GM23338 (cell line): ENCODE results near the gene ZBTB7C. TPM values are rescaled to one million over a fixed set of nuclear protein-coding genes. Genes with fewer than 3 reads are reported as not detected.

Experiments used
- ATAC-seq: fragments of 200-7000 bp; cut with Tn5 transposase; 3 replicates; pipeline ENCODE4 v1.9.1; 2020
- DNase-seq: peaks from one replicate; pipeline ENCODE4 v3.0.0-alpha.2; 2015; ENCODE audit warnings: low spot score
- H2AFZ ChIP-seq: fragments of 200-600 bp; sonication (generic); 2 replicates; pipeline ENCODE4 v1.8.0; 2016; ENCODE audit warnings: antibody characterized with exemption, mild to moderate bottlenecking, moderate library complexity
- H3F3A ChIP-seq: fragments of 200-600 bp; sonication (generic); replicated peaks from 2 replicates; pipeline ENCODE4 v1.8.0; 2017; ENCODE audit warnings: antibody characterized with exemption, mixed run types, low read depth
- H3K27ac ChIP-seq: fragments of 200-600 bp; sonication (generic); 2 replicates; pipeline ENCODE4 v1.6.1; 2016; ENCODE audit warnings: low read depth
- H3K27me3 ChIP-seq: fragments of 200-600 bp; sonication (generic); 2 replicates; pipeline ENCODE4 v1.8.0; 2016; ENCODE audit warnings: mild to moderate bottlenecking, mixed run types, moderate library complexity; ENCODE audit not compliant: insufficient read depth
- H3K36me3 ChIP-seq: fragments of 200-600 bp; sonication (generic); 2 replicates; pipeline ENCODE4 v1.8.0; 2016; ENCODE audit warnings: mild to moderate bottlenecking; ENCODE audit not compliant: insufficient read depth
- H3K4me1 ChIP-seq: fragments of 200-600 bp; sonication (generic); 2 replicates; pipeline ENCODE4 v1.8.0; 2016; ENCODE audit warnings: mild to moderate bottlenecking, moderate library complexity; ENCODE audit not compliant: insufficient read depth
- H3K4me2 ChIP-seq: fragments of 200-600 bp; sonication (generic); 2 replicates; pipeline ENCODE4 v1.7.1; 2017; ENCODE audit warnings: mixed run types
- H3K4me3 ChIP-seq: fragments of 200-600 bp; sonication (generic); 2 replicates; pipeline ENCODE4 v1.6.1; 2016; ENCODE audit warnings: mixed run types
- H3K79me2 ChIP-seq: fragments of 200-600 bp; sonication (generic); replicated peaks from 2 replicates; pipeline ENCODE4 v1.8.0; 2017; ENCODE audit warnings: mild to moderate bottlenecking; ENCODE audit not compliant: insufficient read depth
- H3K9me2 ChIP-seq: fragments of 200-600 bp; sonication (generic); 2 replicates; pipeline ENCODE4 v1.8.0; 2017; ENCODE audit not compliant: insufficient read depth
- H4K20me1 ChIP-seq: fragments of 200-600 bp; sonication (generic); replicated peaks from 2 replicates; pipeline ENCODE4 v1.8.0; 2017; ENCODE audit warnings: mild to moderate bottlenecking; ENCODE audit not compliant: insufficient read depth
- H3K27ac Mint-ChIP-seq: 2 replicates; pipeline ENCODE4 v1.8.0; 2020; ENCODE audit warnings: inconsistent platforms, mild to moderate bottlenecking, moderate library complexity, mixed read lengths
- H3K27me3 Mint-ChIP-seq: 3 replicates; pipeline ENCODE4 v1.8.0; 2022; ENCODE audit warnings: low read depth, mild to moderate bottlenecking, moderate library complexity, mixed read lengths, inconsistent platforms; ENCODE audit not compliant: insufficient read depth, poor library complexity
- H3K36me3 Mint-ChIP-seq: 3 replicates; pipeline ENCODE4 v1.8.0; 2021; ENCODE audit warnings: low read depth, mild to moderate bottlenecking, inconsistent platforms, moderate library complexity, mixed read lengths
- H3K4me1 Mint-ChIP-seq: 3 replicates; pipeline ENCODE4 v1.8.0; 2020; ENCODE audit warnings: mild to moderate bottlenecking, inconsistent platforms, mixed read lengths
- H3K4me3 Mint-ChIP-seq: 3 replicates; pipeline ENCODE4 v1.8.0; 2021; ENCODE audit warnings: moderate library complexity, mild to moderate bottlenecking, inconsistent platforms, mixed read lengths
- H3K9me3 Mint-ChIP-seq: 3 replicates; pipeline ENCODE4 v1.8.0; 2020; ENCODE audit warnings: moderate library complexity, mild to moderate bottlenecking, inconsistent platforms, mixed read lengths
- CREB1 ChIP-seq: fragments of 250-450 bp; sonication (Bioruptor Pico); IDR thresholded peaks from 2 replicates; pipeline ENCODE4 v1.5.0; 2020; ENCODE audit warnings: low read depth, mild to moderate bottlenecking, moderate library complexity
- EZH2 ChIP-seq: fragments of 200-600 bp; sonication (generic); IDR thresholded peaks from one replicate; pipeline ENCODE4 v1.8.0; 2017; ENCODE audit warnings: antibody characterized with exemption, mild to moderate bottlenecking, low read depth; ENCODE audit not compliant: unreplicated experiment
- EZH2phosphoT487 ChIP-seq: fragments of 200-600 bp; sonication (generic); IDR thresholded peaks from one replicate; pipeline ENCODE4 v1.8.1; 2018; ENCODE audit warnings: antibody characterized with exemption; ENCODE audit not compliant: unreplicated experiment
- JUNB ChIP-seq: IDR thresholded peaks from one replicate; pipeline ENCODE4 v1.6.1; 2016; ENCODE audit warnings: antibody characterized with exemption; ENCODE audit not compliant: unreplicated experiment
- NANOG ChIP-seq: IDR thresholded peaks from 2 replicates; pipeline ENCODE4 v1.6.1; 2016; ENCODE audit warnings: antibody characterized with exemption, borderline replicate concordance
- POLR2AphosphoS5 ChIP-seq: IDR thresholded peaks from 2 replicates; pipeline ENCODE4 v1.6.1; 2016; ENCODE audit warnings: antibody characterized with exemption, low read depth
- STAT1 ChIP-seq: IDR thresholded peaks from one replicate; pipeline ENCODE4 v1.6.1; 2016; ENCODE audit warnings: antibody characterized with exemption; ENCODE audit not compliant: unreplicated experiment
- ZNF114 ChIP-seq: fragments of 250-450 bp; sonication (Bioruptor Pico); IDR thresholded peaks from 2 replicates; pipeline ENCODE4 v1.5.0; 2020; ENCODE audit warnings: mild to moderate bottlenecking, moderate library complexity
- ZNF331 ChIP-seq: fragments of 250-450 bp; sonication (Bioruptor Pico); IDR thresholded peaks from 2 replicates; pipeline ENCODE4 v1.5.0; 2020; ENCODE audit warnings: low read depth, mild to moderate bottlenecking, moderate library complexity
- polyA plus RNA-seq: library from polyadenylated mRNA; unstranded; fragments of >200 nt; fragmentation: Nextera tagmentation; extraction: Ambion mirVana; gene quantifications from 2 replicates; pipeline ENCODE4 v1.2.1, GENCODE V29; 2016
- total RNA-seq: library from RNA; depleted of rRNA; stranded (reverse); fragments of >200 nt; shearing (Covaris generic); gene quantifications from 2 replicates; pipeline ENCODE4 v1.2.3, GENCODE V29; 2014
- TF ChIP-seq, protein P1 (sequence below), 2 experiments: fragments of 200-600 bp in 1 of 2; sonication (generic) in 1 of 2; conservative IDR thresholded peaks; 2 replicates each; pipeline versions ENCODE4 v1.5.1 to v1.6.1; 2016 to 2017; ENCODE audit warnings: antibody characterized with exemption in 2 of 2, low read depth in 2 of 2, mild to moderate bottlenecking in 2 of 2, moderate library complexity in 1 of 2
- TF ChIP-seq, protein P2 (sequence below): IDR thresholded peaks from 2 replicates; pipeline ENCODE4 v1.6.1; 2016; ENCODE audit warnings: antibody characterized with exemption
- TF ChIP-seq, protein P3 (sequence below): IDR thresholded peaks from one replicate; pipeline ENCODE4 v1.6.1; 2018; ENCODE audit warnings: antibody characterized with exemption; ENCODE audit not compliant: unreplicated experiment

The ZBTB7C gene
- total and polyA plus RNA-seq, 2 experiments from 2014 or later: 0.03 to 0.14 TPM

DNA sequence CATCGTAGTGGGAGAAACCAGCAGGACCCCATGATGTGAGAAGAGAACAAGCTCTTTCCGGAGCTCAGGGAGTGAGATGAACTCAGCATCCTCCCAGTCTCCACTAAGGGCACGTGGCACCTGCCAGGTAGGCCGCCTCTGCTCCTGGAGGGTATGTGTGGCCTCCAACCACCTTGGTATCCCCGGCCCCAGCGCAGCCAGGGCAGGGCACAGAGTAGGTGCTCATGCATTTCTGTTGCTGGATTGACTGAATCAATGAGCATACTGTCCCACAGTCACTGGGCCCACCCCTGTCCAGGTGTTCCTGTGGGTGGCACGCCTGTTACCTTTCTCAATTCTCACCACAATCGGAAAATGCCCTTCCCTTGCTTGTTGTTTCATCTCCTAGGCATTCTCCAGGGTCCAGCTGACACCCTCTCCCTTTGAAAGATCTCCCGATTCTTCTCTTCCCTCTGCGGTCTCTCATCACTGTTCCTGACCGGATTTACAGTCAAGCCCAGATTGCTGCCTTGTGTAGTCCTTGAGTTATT lies 340.2 kb downstream of the ZBTB7C start:
- Mint-ChIP-seq H3K4me3 (no peak overlapping the region), H3K4me1 (peaks cover 17% of the 10 kb centered on the region), H3K36me3 (no peaks in the 10 kb centered on the region), H3K9me3 (no peaks in the 10 kb centered on the region), H3K27me3 (peaks cover 12% of the 10 kb centered on the region), H3K27ac (no peak overlapping the region)
- no peaks in the 10 kb centered on the region for H3K79me2 ChIP-seq
- no peak overlapping the region for H2AFZ ChIP-seq
- ATAC-seq: no peak
- H3K27ac ChIP-seq: no peak overlapping the region
- H3K4me2 ChIP-seq: no peak overlapping the region
- DNase-seq: no peak
- no peak overlapping the region for H3K4me3 ChIP-seq
- peaks cover 10% of the 10 kb centered on the region; the same call in 1 of the 2 replicates for H3K4me1 ChIP-seq
- no peaks in the 10 kb centered on the region for H3K27me3 ChIP-seq
- H3K36me3 ChIP-seq: no peaks in the 10 kb centered on the region
- no peaks in the 10 kb centered on the region for H3K9me2 ChIP-seq
- no peak for TF ChIP-seq EZH2phosphoT487
- TF ChIP-seq, protein P1, sequence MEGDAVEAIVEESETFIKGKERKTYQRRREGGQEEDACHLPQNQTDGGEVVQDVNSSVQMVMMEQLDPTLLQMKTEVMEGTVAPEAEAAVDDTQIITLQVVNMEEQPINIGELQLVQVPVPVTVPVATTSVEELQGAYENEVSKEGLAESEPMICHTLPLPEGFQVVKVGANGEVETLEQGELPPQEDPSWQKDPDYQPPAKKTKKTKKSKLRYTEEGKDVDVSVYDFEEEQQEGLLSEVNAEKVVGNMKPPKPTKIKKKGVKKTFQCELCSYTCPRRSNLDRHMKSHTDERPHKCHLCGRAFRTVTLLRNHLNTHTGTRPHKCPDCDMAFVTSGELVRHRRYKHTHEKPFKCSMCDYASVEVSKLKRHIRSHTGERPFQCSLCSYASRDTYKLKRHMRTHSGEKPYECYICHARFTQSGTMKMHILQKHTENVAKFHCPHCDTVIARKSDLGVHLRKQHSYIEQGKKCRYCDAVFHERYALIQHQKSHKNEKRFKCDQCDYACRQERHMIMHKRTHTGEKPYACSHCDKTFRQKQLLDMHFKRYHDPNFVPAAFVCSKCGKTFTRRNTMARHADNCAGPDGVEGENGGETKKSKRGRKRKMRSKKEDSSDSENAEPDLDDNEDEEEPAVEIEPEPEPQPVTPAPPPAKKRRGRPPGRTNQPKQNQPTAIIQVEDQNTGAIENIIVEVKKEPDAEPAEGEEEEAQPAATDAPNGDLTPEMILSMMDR (conservative IDR thresholded peaks at IDR 0.05; ENCODE audit: low read depth in 2 of 2): no peak
- TF ChIP-seq NANOG: no peak
- no peak for TF ChIP-seq ZNF114 (CRISPR knock-in tag)
- TF ChIP-seq, protein P2, sequence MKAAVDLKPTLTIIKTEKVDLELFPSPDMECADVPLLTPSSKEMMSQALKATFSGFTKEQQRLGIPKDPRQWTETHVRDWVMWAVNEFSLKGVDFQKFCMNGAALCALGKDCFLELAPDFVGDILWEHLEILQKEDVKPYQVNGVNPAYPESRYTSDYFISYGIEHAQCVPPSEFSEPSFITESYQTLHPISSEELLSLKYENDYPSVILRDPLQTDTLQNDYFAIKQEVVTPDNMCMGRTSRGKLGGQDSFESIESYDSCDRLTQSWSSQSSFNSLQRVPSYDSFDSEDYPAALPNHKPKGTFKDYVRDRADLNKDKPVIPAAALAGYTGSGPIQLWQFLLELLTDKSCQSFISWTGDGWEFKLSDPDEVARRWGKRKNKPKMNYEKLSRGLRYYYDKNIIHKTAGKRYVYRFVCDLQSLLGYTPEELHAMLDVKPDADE: no peak
- TF ChIP-seq JUNB: no peak
- TF ChIP-seq EZH2: no peak
- H4K20me1 ChIP-seq: no peaks in the 10 kb centered on the region
- no peaks in the 10 kb centered on the region for H3F3A ChIP-seq

DNA sequence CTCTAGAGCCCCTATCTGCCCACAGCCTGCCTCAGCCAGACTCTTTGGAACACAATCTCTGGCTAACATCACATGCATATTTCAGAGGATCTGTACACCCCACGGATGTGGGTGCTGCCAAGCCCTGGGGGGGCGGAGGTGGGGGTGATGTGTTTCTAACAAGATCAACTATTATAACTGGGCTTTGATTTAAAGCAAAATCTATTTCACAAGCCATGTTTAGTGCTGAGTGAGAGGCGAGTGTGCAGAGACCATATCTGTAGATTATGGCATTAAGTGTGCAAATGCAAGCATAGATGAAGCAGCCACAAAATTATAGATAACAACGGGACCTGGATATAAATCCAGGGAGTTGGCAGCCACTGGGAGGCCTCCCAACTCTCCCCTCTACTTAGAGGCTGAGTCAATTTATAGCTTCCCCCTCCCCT lies 342.9 kb downstream of the ZBTB7C start:
- Histone ChIP-seq H3K79me2 (no peaks in the 10 kb centered on the region), H3K27me3 (no peaks in the 10 kb centered on the region), H4K20me1 (no peaks in the 10 kb centered on the region), H3K36me3 (no peaks in the 10 kb centered on the region), H2AFZ (no peak overlapping the region), H3F3A (no peaks in the 10 kb centered on the region), H3K27ac (no peak overlapping the region), H3K9me2 (no peaks in the 10 kb centered on the region), H3K4me3 (no peak overlapping the region), H3K4me1 (no peaks in the 10 kb centered on the region), H3K4me2 (no peak overlapping the region)
- DNase-seq (no peak), ATAC-seq (no peak)
- no peaks in the 10 kb centered on the region for H3K36me3 Mint-ChIP-seq
- no peaks in the 10 kb centered on the region for H3K4me1 Mint-ChIP-seq
- H3K9me3 Mint-ChIP-seq: no peaks in the 10 kb centered on the region
- no peak overlapping the region for H3K27ac Mint-ChIP-seq
- peaks cover 15% of the 10 kb centered on the region for H3K27me3 Mint-ChIP-seq
- no peak overlapping the region for H3K4me3 Mint-ChIP-seq
- TF ChIP-seq ZNF331 (CRISPR knock-in tag): no peak
- TF ChIP-seq JUNB: no peak
- TF ChIP-seq NANOG: no peak
- TF ChIP-seq CREB1 (CRISPR knock-in tag): no peak
- TF ChIP-seq EZH2: no peak
- no peak for TF ChIP-seq ZNF114 (CRISPR knock-in tag)
- no peak for TF ChIP-seq EZH2phosphoT487
- no peak for TF ChIP-seq STAT1
- TF ChIP-seq, protein P3, sequence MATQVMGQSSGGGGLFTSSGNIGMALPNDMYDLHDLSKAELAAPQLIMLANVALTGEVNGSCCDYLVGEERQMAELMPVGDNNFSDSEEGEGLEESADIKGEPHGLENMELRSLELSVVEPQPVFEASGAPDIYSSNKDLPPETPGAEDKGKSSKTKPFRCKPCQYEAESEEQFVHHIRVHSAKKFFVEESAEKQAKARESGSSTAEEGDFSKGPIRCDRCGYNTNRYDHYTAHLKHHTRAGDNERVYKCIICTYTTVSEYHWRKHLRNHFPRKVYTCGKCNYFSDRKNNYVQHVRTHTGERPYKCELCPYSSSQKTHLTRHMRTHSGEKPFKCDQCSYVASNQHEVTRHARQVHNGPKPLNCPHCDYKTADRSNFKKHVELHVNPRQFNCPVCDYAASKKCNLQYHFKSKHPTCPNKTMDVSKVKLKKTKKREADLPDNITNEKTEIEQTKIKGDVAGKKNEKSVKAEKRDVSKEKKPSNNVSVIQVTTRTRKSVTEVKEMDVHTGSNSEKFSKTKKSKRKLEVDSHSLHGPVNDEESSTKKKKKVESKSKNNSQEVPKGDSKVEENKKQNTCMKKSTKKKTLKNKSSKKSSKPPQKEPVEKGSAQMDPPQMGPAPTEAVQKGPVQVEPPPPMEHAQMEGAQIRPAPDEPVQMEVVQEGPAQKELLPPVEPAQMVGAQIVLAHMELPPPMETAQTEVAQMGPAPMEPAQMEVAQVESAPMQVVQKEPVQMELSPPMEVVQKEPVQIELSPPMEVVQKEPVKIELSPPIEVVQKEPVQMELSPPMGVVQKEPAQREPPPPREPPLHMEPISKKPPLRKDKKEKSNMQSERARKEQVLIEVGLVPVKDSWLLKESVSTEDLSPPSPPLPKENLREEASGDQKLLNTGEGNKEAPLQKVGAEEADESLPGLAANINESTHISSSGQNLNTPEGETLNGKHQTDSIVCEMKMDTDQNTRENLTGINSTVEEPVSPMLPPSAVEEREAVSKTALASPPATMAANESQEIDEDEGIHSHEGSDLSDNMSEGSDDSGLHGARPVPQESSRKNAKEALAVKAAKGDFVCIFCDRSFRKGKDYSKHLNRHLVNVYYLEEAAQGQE: no peak
- TF ChIP-seq, protein P2: no peak
- TF ChIP-seq, protein P1 (conservative IDR thresholded peaks at IDR 0.05; ENCODE audit: low read depth in 2 of 2): no peak
- TF ChIP-seq POLR2AphosphoS5: no peak
